SK-N-SH treated with all-trans-retinoic acid at 6 μM for 48 hours (cell line): ENCODE results near the gene ANKRD55.

Experiments used
- CREB5 ChIP-seq: fragments of 250-450 bp; sonication (Bioruptor Pico); IDR thresholded peaks from 2 replicates; pipeline ENCODE4 v1.5.1; 2020; ENCODE audit warnings: low read depth, mild to moderate bottlenecking, moderate library complexity
- PATZ1 ChIP-seq: fragments of 250-450 bp; sonication (Bioruptor Pico); IDR thresholded peaks from 2 replicates; pipeline ENCODE4 v1.8.0; 2020; ENCODE audit warnings: mild to moderate bottlenecking, moderate library complexity, borderline replicate concordance
- POU6F1 ChIP-seq: fragments of 250-450 bp; sonication (Bioruptor Pico); IDR thresholded peaks from 2 replicates; pipeline ENCODE4 v1.8.0; 2021; ENCODE audit warnings: low read depth, mild to moderate bottlenecking, moderate library complexity, borderline replicate concordance
- RARB ChIP-seq: fragments of 250-450 bp; sonication (Bioruptor Pico); IDR thresholded peaks from 2 replicates; pipeline ENCODE4 v1.8.0; 2021; ENCODE audit warnings: mild to moderate bottlenecking, moderate library complexity
- ZC3H10 ChIP-seq: fragments of 250-450 bp; sonication (Bioruptor Pico); IDR thresholded peaks from 2 replicates; pipeline ENCODE4 v1.5.1; 2021; ENCODE audit warnings: mild to moderate bottlenecking, moderate library complexity
- ZFP3 ChIP-seq: fragments of 250-450 bp; sonication (Bioruptor Pico); IDR thresholded peaks from 2 replicates; pipeline ENCODE4 v1.5.0; 2020; ENCODE audit warnings: mild to moderate bottlenecking, moderate library complexity
- ZFP30 ChIP-seq: fragments of 450-650 bp; formaldehyde crosslinking; IDR thresholded peaks from 2 replicates; pipeline ENCODE4 v1.5.0; 2022; ENCODE audit warnings: mild to moderate bottlenecking, moderate library complexity

GRCh38 chr5:56071470-56071869 is 161.7 kb downstream of the ANKRD55 start:
- no peak for TF ChIP-seq RARB (CRISPR knock-in tag)
- TF ChIP-seq ZC3H10 (CRISPR knock-in tag) = no peak
- no peak for TF ChIP-seq ZFP3
- no peak for TF ChIP-seq ZFP30 (CRISPR knock-in tag)
- no peak for TF ChIP-seq CREB5 (CRISPR knock-in tag)
- TF ChIP-seq POU6F1 (CRISPR knock-in tag) = no peak
- no peak for TF ChIP-seq PATZ1 (CRISPR knock-in tag)
